ENCODE results near the gene P4HA3. TPM values are rescaled to one million over a fixed set of nuclear protein-coding genes. Genes with fewer than 3 reads are reported as not detected.

Gene P4HA3
- total RNA-seq, 1 experiment from 2014 or later, result 0.91 TPM

DNA sequence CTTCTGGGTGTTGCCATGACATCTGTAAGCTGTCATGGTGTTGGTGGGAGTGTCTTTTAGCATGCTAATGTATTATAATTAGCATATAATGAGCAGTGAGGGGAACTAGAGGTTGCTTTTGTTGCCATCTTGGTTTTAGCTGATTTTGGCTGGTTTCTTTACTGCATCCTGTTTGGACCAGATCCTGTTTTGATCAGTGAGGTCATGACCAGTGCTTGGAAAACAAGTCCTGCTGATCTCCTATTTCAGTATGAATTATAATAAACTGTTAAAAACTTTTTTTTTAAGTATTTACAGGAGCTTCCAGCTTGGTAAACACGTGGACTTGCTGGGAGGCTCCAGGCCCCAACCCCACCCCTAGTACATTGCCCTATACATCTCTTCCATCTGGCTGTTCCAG is 30.5 kb upstream of the P4HA3 start:
- no peak overlapping the region for H3K27ac ChIP-seq (ENCODE audit: low read depth, low read length)
- H4K20me1 ChIP-seq (ENCODE audit: insufficient read depth), result no peaks in the 10 kb centered on the region
- TF ChIP-seq SRF (IDR thresholded peaks at IDR 0.05; ENCODE audit: low read depth) (no peak), EGR1 (IDR thresholded peaks at IDR 0.05; ENCODE audit: low read depth) (no peak), YY1 (IDR thresholded peaks at IDR 0.05; ENCODE audit: extremely low read depth, insufficient replicate concordance, low read depth, low read length) (no peak), ZFX (IDR thresholded peaks at IDR 0.05) (no peak), TCF7L2 (IDR thresholded peaks at IDR 0.05; ENCODE audit: borderline replicate concordance, extremely low read depth, insufficient read depth, insufficient read length) (no peak), CEBPB (IDR thresholded peaks at IDR 0.05; ENCODE audit: low read depth) (no peak), EZH2 (IDR thresholded peaks at IDR 0.05) (no peak), ELF1 (IDR thresholded peaks at IDR 0.05; ENCODE audit: borderline replicate concordance, low read depth) (no peak), POLR2AphosphoS5 (IDR thresholded peaks at IDR 0.05; ENCODE audit: low read depth, low read length) (no peak), CBX3 (IDR thresholded peaks at IDR 0.05; ENCODE audit: low read depth) (no peak), ZNF274 (IDR thresholded peaks at IDR 0.05; ENCODE audit: low read depth, low read length) (no peak), JUND (IDR thresholded peaks at IDR 0.05) (no peak), SIN3A (IDR thresholded peaks at IDR 0.05; ENCODE audit: low read depth) (no peak)
- TF ChIP-seq, protein P1, sequence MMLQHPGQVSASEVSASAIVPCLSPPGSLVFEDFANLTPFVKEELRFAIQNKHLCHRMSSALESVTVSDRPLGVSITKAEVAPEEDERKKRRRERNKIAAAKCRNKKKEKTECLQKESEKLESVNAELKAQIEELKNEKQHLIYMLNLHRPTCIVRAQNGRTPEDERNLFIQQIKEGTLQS (IDR thresholded peaks at IDR 0.05), result no peak
- TF ChIP-seq, protein P2, sequence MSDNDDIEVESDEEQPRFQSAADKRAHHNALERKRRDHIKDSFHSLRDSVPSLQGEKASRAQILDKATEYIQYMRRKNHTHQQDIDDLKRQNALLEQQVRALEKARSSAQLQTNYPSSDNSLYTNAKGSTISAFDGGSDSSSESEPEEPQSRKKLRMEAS (IDR thresholded peaks at IDR 0.05), result no peak
- TF ChIP-seq, protein P3, sequence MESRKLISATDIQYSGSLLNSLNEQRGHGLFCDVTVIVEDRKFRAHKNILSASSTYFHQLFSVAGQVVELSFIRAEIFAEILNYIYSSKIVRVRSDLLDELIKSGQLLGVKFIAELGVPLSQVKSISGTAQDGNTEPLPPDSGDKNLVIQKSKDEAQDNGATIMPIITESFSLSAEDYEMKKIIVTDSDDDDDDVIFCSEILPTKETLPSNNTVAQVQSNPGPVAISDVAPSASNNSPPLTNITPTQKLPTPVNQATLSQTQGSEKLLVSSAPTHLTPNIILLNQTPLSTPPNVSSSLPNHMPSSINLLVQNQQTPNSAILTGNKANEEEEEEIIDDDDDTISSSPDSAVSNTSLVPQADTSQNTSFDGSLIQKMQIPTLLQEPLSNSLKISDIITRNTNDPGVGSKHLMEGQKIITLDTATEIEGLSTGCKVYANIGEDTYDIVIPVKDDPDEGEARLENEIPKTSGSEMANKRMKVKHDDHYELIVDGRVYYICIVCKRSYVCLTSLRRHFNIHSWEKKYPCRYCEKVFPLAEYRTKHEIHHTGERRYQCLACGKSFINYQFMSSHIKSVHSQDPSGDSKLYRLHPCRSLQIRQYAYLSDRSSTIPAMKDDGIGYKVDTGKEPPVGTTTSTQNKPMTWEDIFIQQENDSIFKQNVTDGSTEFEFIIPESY (IDR thresholded peaks at IDR 0.05; ENCODE audit: extremely low read depth, insufficient replicate concordance, low read length), result no peak
- H3K4me3 ChIP-seq (replicated peaks in 1 of 2; ENCODE audit: low read depth in 1 of 2, low read length in 2 of 2), result no peak overlapping the region
- no TSS peak for BruUV-seq (replicated peaks)
- ChIA-PET CTCF (no interaction called here), POLR2A (no interaction called here), RAD21 (ENCODE audit: low non-redundant PET in 1 of 2, low total read pairs in 2 of 2, uncharacterized antibody in 2 of 2, unreplicated experiment in 2 of 2) (no interaction called here)
- H3K27me3 ChIP-seq (ENCODE audit: insufficient read depth, low read length), result no peaks in the 10 kb centered on the region
- no peak for ATAC-seq
- no peaks in the 10 kb centered on the region for H3K9me2 ChIP-seq (ENCODE audit: insufficient read depth)
- no peak overlapping the region for H2AFZ ChIP-seq (ENCODE audit: low read depth, low read length, poor library complexity, severe bottlenecking)
- intact Hi-C loops (cut with micrococcal nuclease), result no loop called here
- no peaks in the 10 kb centered on the region for H3K79me2 ChIP-seq (ENCODE audit: insufficient read depth, low read length)
- H3K4me1 ChIP-seq (ENCODE audit: control insufficient read depth in 1 of 2, insufficient read depth in 2 of 2, low read length in 2 of 2), result no peaks in the 10 kb centered on the region
- no peaks in the 10 kb centered on the region for H3K36me3 ChIP-seq (ENCODE audit: control insufficient read depth in 1 of 2, insufficient read depth in 2 of 2, low read length in 2 of 2)
- no peak for DNase-seq (ENCODE audit: low read depth, low spot score)
- H3K9me3 ChIP-seq (ENCODE audit: control insufficient read depth in 1 of 2, insufficient read depth in 1 of 2, low read depth in 1 of 2, low read length in 2 of 2), result no peaks in the 10 kb centered on the region
- no peak overlapping the region for H3K4me2 ChIP-seq (ENCODE audit: low read length)
- no peak overlapping the region for H3K9ac ChIP-seq (ENCODE audit: low read length)
